GM19043 (cell line): ENCODE results near the gene PREX1.
A peak's percentile ranks its signal among the peaks of the same experiment; 100 is the strongest.
"Not testable (repeated sequence)": the region's sequence is repeated elsewhere in the genome, so short reads cannot be mapped to it uniquely, and the experiment has no call there.

ENCODE experiments used
- ATAC-seq: cut with Tn5 transposase; IDR thresholded peaks from one replicate; pipeline ENCODE4 v1.9.1; 2021; ENCODE audit warnings: low read depth; ENCODE audit not compliant: unreplicated experiment

The PREX1 gene

DNA sequence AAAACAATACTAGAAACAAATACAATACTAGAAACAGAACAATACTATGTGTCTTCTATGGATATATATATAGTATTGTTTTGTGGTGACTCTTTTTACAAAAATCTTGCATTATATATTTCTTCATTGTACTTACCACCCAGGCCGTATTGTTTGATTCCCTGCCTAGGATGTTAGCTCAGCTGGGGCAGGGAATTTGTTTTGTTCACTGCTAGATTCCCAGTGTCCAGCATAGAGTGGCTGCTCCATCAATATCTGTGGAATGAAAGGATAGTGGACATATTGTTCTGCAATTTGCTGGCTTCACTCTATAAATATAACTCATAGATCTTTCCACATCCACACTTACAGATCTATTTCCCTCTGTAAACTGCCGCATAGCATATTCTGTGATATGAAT, 21.5 kb upstream of the PREX1 start:
- no peak for ATAC-seq

DNA sequence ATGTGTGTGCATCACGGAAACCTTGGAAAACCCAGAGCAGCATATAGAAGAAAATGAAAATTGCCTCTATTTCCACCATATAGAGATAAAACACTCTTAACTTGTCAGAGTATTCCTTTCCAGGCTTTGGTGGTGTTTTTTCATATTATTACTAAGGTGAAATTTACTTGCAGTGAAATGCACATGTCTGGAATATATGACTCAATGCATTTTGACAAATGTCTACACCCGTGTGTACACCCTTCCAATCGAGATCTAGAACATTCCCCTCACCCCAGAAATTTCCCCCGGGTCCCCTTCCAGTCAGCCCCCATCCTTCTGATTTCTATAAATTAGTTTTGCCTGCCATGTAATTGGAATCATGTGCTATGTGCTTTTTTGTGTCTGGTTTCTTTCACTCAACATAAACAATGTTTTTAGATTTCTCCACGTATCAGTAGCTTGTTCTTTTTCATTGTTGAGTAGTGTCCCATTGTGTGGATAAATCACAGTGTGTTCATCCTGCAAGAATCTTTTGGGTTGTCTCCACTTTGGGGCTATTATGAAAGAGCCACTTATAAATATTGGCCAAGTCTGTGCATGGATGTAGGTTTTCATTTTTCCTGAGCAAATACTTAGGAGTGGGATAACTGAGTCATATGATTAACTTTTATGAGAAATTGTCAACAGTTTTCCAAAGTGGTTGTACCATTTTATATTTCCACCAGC, 19.9 kb upstream of the PREX1 start:
- ATAC-seq = no peak

DNA sequence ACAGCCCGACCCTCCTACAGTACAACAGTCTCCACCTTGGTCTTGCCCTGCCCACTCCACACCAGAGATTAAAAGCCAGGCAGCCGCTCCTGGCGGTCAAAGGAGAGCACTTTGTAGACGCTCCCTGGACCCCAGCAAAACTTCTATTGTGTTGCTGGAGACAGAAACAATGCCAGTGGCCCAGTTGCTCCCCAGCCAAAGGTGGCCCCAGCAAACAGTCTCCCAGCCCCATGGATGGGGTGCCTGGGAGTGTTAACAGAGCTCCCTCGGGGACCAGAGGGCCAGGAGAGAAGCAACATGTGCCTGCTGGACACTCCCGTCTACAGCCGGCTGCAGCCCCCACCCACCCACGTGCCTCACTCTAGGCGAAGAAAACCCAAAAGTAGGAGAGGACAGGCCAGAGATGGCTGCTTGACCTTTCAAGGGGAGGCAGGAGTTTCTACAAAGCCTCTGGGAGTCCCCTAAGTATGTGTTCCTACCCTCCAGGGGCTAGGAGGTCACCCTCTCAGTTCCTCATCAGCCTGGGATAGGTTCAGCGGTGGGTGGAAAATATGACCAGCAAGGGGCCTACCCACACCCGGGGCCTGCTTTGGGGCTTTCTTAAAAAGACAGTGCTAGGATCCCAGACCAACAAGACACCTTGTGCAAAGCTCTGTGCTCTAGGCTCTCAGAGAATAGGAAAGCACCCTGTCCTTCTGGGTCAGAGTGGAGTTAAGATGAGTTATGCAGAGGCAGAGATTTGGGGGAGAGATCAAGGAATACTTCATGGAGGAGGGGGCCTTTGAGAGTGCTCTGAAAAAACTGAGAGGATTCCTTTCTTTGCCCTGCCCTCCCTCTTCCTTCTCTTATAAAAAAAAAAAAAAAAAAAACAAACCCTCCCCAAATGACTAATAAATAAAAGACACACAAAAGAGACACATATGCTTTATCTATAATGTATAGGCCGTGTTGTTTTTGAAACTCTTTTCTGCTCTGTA, 19.0 kb upstream of the PREX1 start:
- ATAC-seq = peak; percentile 89

DNA sequence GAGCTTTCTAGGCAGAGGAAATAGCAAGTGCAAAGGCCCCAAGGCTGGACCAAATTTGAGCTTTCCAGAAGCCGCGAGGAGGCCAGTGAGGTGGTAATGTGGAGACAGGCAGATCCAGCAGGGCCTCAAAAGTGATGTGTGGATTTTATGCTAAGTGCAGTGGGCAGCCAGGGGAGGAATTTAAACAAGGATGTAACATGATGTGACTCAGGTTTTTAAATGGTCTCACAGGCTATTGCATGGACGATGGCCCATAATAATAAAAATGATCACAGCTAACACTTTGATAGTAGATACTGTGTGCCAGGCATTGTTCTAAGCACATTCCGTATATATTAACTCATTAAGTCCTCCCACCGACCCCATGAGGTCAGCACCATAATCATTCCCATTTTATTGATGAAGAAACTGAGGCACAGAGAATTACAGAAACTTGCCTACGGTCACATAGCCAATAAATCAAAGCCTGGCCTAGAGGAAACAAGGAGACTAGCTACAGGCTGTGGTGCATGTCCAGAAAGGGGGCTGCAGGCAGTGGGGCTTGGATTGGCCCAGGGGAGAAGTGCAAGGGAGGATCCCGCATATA, 18.0 kb upstream of the PREX1 start:
- ATAC-seq = no peak

DNA sequence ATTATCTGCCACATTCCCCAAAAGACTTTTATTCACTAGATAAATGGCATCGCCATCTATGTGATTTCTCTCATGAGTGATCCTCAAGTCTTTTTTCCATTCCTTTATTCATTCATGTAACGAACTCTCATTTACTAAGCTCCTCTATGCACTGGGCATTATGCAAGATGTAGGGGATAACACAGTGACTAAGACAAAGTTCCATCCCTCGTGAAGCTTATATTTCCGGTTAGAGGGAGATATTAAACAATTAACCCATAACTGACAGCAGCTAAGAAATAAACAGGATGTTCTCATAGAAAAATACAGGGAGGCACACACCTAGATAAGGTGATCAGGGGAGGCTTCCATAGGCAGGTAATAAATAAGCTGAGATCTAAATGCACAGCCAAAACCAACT, 17.2 kb upstream of the PREX1 start:
- no peak for ATAC-seq

DNA sequence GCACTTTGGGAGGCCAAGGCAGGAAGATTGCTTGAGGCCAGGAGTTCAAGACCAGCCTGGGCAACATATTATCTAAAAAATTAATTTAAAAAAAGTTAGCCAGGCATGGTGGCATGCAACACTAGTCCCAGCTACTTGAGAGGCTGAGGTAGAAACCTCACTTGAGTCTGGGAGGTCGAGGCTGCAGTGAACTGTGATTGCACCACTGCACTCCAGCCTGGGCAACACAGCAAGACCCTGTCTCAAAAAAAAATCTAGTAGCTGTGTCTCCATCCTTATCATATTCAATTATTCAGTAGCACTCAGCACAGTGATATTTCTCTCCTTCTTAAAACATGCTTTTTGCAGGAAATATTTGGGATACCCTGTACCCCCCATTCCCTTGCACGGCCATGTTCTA, 16.1 kb upstream of the PREX1 start:
- ATAC-seq = not testable (repeated sequence)

DNA sequence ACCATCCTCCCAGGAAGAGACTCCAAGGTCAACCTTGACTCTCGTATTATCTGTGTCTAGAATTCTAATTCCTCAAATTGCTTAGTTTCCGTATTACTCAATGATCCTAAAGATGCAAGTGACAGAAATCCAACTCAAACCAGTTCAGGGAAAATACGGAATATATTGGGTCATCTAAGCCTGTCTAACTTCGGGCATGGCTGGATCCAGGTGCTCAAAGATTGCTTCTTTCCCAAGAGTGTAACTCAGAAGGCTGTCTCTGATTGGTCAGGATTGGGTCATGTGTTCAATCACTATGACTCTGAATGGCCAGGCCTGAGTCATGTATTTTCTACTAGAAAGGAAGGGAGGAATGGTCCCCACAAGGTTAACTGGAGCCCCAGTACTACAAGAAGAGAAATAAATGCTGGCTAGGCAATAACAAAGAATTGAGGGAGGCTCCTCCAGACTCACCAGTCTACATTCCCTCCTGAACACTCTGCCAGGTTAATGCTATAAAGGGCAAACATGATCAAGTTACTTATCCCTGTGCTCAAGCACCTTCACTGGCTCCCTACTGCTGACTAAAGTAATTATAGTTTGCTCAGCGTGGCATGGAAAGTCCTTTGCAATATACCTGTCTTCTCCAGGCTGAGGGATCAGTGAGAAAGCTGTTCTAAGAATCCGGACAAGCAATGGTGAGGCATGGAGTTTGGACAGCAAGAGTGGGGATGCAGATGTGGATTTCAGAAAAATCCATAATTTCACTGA, 15.4 kb upstream of the PREX1 start:
- no peak for ATAC-seq

DNA sequence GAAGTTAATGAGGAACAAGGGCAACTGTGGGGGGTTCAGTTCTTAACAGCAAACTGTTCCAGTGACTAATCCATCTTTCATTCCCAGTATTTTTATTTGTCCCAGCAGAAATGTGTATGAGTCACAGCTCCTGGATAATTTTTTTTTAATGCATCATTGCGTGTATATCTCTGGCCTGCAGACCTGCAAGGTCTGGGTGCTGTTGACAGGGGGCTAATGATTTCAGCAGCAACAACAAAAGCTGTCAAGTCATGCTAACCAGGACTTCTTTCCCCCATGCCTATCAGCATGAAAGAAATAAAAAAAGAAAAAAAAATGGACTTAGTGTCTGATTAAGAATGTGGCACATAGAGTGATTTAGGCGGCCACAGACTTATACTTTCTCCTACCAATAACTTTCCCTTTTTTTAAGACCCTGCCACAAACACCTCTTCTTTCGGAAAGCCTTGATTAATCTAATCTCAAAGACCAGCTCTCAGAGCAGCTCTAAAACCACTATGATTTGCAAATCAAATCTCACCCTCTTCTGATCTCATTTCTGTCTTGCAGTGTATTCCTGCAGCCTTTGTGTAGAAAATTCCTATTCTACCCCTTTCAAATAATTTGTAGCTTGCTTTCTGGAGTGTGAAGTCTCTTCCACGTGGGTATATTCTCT, 14.2 kb upstream of the PREX1 start:
- no peak for ATAC-seq

DNA sequence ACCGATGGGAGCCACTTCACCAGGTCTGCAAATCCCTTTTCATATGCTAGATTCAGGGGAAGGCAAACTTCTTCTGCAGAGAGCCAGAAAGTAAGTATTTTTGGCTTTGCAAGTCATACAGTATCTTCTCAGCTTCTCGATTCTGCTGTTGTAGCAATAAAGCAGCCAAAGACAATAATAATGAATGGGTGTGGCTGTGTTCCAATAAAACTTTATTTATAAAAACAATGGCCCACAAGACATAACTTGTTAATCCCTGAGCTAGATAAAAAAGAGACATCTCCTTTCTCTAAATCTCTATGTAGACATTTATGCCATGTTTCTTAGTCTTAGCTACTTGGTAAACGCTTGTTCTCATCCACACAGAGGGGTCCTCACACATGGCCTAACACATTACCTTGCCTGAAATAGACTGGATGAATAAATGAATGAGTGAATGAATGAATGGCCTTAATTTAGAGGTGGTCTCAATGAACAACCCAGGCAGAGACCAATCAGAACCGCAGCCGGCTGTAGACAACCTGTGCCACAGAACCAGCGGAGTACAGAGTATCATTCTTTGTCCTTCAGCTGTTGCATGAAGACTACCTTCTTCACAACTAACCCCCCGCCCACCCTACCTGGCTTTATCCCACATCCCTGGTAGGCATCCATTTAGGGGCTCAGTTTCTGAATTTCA, 13.5 kb upstream of the PREX1 start:
- ATAC-seq = no peak

DNA sequence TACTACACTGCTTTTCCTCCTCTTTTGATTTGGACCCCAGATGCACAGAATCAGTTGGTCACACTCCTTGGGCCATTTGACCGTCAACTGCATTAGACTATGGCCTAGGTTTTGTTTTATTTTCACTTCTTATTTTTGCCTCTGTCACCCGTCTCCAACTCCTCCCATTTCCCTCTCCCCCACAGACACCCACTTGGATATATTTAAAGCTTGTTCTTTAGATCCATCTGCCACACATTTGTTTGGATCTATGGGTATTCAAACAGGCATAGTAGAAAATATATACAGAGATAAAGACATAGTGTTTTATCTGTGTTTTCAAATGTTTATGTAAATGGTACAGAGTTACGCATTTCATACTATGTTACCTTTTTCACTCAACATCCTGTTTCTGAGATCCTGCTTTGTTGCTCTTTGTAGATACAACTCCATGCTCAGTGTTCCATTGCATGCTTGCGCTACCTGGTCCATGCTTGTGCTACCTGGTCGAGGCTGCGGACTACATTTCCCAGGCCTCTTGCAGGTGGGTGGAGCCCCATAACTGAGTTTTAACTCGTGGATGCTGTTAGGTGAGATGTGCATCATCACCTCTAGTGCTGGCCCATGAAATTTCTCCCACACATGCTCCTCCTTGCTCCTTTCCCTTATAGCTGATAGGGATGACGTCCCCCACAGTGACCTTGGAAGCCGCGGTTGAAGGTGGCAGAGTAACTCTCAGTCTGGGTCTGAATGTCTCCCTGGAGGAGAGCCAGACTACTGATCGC, 11.5 kb upstream of the PREX1 start:
- ATAC-seq = no peak

DNA sequence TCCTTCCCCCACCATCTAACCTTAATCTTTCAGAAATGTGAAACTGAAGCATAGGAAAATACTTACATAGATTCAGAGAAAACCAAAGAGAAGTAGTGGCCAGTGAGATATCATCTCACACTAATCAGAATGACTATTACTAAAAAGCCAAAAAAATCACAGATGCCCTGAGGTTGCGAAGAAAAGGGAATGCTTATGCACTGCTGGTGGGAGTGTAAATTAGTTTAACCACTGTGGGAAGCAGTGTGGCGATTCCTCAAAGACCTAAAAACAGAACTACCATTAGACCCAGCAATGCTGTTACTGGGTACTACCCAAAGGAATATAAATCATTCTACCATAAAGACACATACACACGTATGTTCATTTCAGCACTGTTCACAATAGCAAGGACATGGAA, 9.2 kb upstream of the PREX1 start:
- ATAC-seq = no peak

DNA sequence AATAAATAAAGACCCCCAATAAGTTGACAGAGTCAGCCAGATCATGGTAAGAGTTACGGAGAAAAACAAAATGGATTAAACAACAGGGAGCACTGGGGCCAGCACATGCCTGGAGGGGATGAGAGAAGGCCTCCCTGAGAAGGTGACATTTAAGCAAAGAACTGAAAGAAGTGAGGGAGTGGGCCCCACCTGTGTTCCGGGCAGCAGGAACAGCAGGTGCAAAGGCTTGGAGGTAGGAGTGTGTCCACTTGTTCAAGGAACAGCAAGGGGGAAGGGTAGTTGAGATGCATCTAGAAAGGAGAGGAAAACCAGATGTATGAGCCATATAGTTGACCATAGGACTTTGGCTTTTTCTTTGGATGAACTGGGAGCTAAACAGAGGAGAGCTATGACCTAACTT, 7.6 kb upstream of the PREX1 start:
- ATAC-seq = no peak

DNA sequence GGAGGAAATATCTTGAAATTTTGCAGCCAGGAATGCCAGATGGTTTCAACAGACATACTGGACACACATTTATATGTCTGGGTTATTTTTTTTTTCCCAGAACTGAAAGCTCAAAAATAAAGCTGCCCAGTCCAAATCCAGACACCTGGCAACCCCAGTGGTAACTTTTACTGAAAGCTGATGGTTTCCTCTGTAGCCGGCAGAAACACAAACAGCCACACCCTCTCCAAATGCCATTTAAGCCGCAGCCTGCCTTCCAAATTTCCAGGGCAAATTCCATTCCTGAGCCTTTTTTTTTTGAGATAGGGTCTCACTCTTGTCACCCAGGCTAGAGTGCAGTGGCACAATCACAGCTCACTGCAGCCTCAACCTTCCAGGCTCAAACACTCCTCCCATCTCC, 6.5 kb upstream of the PREX1 start:
- ATAC-seq = no peak

DNA sequence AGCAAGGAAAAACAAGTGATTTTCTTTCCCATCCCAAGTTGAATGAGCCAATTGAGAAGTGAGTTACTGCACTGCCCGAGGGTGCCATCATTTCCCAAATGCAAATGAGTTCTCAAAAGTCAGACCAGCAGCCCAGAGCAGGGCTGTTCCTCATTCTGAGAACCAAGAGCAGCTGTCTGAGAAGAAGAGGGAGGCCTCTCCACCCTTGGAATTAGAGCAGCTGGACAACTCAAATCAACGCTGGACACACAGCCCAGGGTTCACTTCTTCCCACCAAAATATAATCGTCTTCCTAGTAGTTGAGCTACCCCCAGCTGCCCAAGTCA, 4.6 kb upstream of the PREX1 start:
- ATAC-seq = no peak

DNA sequence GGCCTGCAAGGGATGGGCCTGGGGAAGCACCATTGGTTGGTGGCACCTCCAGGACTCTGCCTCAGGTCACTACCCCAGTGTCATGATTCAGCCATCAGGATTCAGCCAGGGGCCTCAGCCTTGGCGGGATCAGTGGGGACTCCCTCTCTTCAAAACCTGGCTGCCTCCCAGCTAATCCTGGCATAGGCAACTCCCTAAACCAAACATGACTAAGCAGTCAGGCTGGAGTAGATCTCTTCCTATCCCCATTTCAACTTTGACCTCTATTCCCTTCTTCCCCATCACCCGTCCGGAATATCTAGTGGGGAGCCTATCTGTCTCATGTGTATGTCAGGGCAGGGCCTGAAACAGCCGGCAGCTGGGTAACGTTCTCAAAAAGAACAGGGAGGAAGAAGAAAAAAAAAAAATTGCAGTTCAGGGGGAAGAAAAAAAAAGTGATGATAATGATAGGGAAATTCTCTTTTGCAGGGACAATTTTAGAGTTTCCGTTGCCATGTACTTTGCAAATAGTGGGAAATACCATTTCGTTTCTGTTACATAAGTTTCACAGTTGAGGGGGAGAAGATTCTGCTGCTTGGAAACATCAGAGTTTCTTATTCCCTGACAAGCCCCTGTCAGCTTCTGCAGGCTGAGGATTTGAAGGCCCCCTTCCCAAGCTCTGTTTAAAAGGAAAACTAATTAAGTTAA, 4.1 kb upstream of the PREX1 start:
- ATAC-seq = no peak

DNA sequence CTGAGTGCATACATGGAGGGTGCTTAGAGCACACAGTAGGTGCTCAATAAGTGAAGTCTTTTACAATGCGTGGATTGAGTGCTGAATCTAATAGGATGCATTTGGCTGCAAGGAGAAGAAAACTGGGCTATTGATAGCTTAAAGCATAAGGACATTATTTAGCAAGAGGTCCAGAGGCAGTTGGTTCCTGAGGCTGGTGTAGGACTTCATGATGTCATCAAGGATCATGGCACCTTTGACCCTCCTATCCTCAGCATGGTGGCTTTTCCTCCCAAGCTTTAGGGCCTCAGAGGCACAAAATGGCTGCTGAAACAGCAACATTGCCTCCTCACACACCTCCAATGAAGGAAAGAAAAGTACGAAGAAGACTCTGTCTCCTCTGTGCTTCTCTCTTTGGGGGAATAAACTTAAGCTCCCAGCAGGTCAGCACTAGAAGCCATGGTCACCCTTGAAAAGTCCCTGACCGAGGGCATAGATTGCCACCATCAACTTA, 3.1 kb upstream of the PREX1 start:
- ATAC-seq = no peak

DNA sequence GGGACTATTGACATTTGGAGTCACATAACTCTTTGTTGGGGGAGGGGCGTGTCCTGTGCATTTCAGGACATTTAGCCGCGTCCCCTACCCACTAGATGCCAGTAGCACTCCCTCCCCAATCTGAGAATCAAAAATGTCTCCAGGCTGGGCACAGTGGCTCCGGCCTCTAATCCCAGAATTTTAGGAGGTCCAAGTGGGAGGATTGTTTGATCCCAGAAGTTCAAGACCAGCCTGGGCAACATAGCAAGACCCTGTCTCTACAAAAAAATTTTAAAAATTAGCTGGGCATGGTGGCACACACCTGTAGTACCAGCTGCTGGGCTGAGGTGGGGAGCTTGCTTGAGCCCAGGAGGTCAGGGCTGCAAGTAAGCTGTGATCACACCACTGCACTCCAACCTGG, 2.1 kb upstream of the PREX1 start:
- ATAC-seq = no peak

DNA sequence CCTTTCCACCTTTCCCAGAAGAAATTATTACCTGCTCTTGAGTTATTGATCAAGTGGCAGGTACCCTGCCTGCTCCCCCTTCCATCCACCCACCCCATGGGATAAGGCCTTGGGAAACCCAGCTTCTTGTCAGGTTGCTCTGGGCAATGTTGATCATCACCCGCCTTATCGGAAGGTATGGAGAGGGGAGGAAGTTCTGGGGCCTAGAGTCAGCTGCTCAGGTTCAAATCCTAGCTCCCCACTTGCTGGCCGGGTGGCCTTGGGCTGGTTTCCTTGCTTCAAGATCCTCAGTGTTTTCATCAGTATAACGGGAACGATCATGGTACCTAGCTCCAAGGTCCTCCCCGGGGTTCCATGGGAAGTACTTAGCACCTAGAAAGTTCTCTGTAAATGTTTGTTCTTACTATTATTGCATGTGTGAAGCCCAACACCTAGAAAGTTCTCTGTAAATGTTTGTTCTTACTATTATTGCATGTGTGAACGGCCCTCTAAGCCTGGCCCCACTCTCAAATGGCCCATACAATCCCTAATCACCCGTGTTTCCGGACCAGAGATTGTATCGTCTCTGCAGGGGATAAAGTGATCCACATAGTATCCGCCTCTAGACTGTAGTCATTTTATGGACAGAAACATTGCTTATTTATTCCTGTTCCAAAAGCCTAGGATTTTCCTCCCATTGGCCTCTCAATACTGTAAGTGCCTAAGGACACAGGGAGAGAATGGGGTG, 1.1 kb upstream of the PREX1 start:
- ATAC-seq = no peak
